Esophagus squamous epithelium (tissue), 5 donors: ENCODE results near the gene CSRP2. TPM values are rescaled to one million over a fixed set of nuclear protein-coding genes. Genes with fewer than 3 reads are reported as not detected.

ENCODE experiments used
- DNase-seq: peaks from one replicate; lab custom pipeline; 2025; lab: John Stamatoyannopoulos, UW
- H3K27ac ChIP-seq, 4 donors: fragments of 200-600 bp; sonication (generic); one replicate each; pipeline ENCODE4 v1.5.1; 2016 to 2019; ENCODE audit warnings: mild to moderate bottlenecking in 1 of 4
- H3K27me3 ChIP-seq, 4 donors: fragments of 200-600 bp; sonication (generic); 1 replicate in 3 of 4; 2 replicates in 1 of 4; pipeline versions ENCODE4 v1.5.1 to v1.6.0; 2017 to 2021; ENCODE audit warnings: antibody characterized with exemption in 1 of 4
- H3K36me3 ChIP-seq, 3 donors: fragments of 200-600 bp; sonication (generic); one replicate each; pipeline ENCODE4 v1.5.1; 2016 to 2019
- H3K4me1 ChIP-seq, 3 donors: fragments of 200-600 bp; sonication (generic); one replicate each; pipeline ENCODE4 v1.5.1; 2017 to 2019
- H3K4me3 ChIP-seq, 4 donors: fragments of 200-600 bp; sonication (generic); 1 replicate in 3 of 4; 2 replicates in 1 of 4; pipeline ENCODE4 v1.5.1; 2016 to 2019; ENCODE audit warnings: mild to moderate bottlenecking in 2 of 4, moderate library complexity in 1 of 4
- H3K9me3 ChIP-seq, 3 donors: fragments of 200-600 bp; sonication (generic); one replicate each; pipeline ENCODE4 v1.5.1; 2016 to 2019
- CTCF ChIP-seq, 6 experiments: fragments of 450-650 bp in 4 of 6; fragments of 200-600 bp in 2 of 6; sonication (generic) in 2 of 6; IDR thresholded peaks; one replicate each; pipeline ENCODE4 v1.5.1; 2016 to 2019; ENCODE audit warnings: antibody characterized with exemption in 6 of 6, mild to moderate bottlenecking in 4 of 6, moderate library complexity in 4 of 6
- POLR2A ChIP-seq, 4 donors: fragments of 450-650 bp; IDR thresholded peaks; one replicate each; pipeline ENCODE4 v1.6.1; 2017; ENCODE audit warnings: antibody characterized with exemption in 4 of 4, mild to moderate bottlenecking in 4 of 4, moderate library complexity in 3 of 4
- WGBS, 2 donors: methylation state at CpG; one replicate each; pipeline ENCODE4 v1.1.5; 2018; 5-methylcytosine and 5-hydroxymethylcytosine counted together
- intact Hi-C: fragments of 100-400 bp; cut with DNase I; formaldehyde crosslinking; loops from one replicate; pipeline ENCODE4 v1.15.0; 2022
- total RNA-seq, 4 donors: library from RNA; depleted of rRNA; stranded (reverse); fragments of >200 nt; gene quantifications; one replicate each; pipeline ENCODE4 v1.1.0, GENCODE V29; 2016
- donor health status: DM: yes; HTN: yes; CAD: no.

CSRP2 gene
- total RNA-seq, 4 donors from 2014 or later, result 57.6 to 107 (median 65.1) TPM

GRCh38 chr12:76878099-76878898 lies 520 bp downstream of the CSRP2 start:
- Histone ChIP-seq H3K4me1 (peaks cover 0 to 89% (median 33%) of the 10 kb centered on the region in 3 donors), H3K27ac (peak overlapping the region; percentile 91 to 97 (median 95)), H3K9me3 (no peaks in the 10 kb centered on the region), H3K4me3 (peak overlapping the region; percentile 70 to 90 (median 84)), H3K36me3 (no peaks in the 10 kb centered on the region), H3K27me3 (peaks cover 0 to 4% (median 0%) of the 10 kb centered on the region in 4 donors)
- 1% methylated on average over 23 to 32 of the region's 44 CpGs for WGBS, 2 donors
- intact Hi-C loops, result no loop called here
- TF ChIP-seq POLR2A (IDR thresholded peaks at IDR 0.05), result no peak
- TF ChIP-seq CTCF (IDR thresholded peaks at IDR 0.05), result peak in 3 of 6 experiments; percentile 13 to 36 (median 17)
- no peak for DNase-seq

DNA sequence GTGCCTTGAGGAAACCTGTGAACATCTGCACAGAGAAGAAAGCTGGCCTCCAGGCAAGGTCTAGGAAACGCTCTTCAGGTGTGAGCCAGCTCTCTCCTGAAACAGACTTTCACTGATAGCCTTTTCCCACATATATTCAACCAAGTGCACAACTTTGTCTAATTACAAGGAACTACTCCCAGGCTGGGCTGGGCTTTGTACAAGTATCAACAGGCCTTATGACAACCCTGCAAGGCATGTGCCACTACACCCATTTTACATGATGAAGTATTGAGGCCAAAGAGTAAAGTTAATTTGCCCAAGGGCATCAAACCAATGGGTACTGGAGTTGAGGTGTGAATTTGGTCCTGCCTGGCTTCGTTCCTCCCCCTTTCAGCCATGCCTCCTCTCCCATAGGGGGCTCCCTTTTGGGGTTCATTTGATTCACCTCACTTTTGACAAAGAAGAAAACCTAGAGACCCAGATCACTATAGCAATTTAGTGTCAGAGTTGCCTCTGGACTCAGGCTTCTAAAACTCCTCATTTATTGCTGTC lies 2.1 kb downstream of the CSRP2 start:
- Histone ChIP-seq H3K27ac (peak overlapping the region; percentile 91 to 97 (median 95)), H3K4me1 (peaks cover 11 to 90% (median 43%) of the 10 kb centered on the region in 3 donors), H3K4me3 (peak overlapping the region; percentile 70 to 90 (median 84)), H3K36me3 (no peaks in the 10 kb centered on the region), H3K9me3 (no peaks in the 10 kb centered on the region), H3K27me3 (peaks cover 0 to 4% (median 0%) of the 10 kb centered on the region in 4 donors)
- WGBS, 2 donors, result 33 to 40% methylated on average over 1 to 2 of the region's 2 CpGs
- no peak for DNase-seq
- TF ChIP-seq CTCF (IDR thresholded peaks at IDR 0.05), result no peak
- no peak for TF ChIP-seq POLR2A (IDR thresholded peaks at IDR 0.05)
- intact Hi-C loops, result no loop called here

- 67 to 76% methylated on average over 11 of the region's 11 CpGs for WGBS, 2 donors
- H3K4me1 ChIP-seq, result peaks cover 14 to 100% (median 47%) of the 10 kb centered on the region in 3 donors
- no peak for DNase-seq
Measured at GRCh38 chr12:76874491-76875190, 4.2 kb downstream of the CSRP2 start.

GRCh38 chr12:76874027-76874426 lies 4.8 kb downstream of the CSRP2 start:
- Histone ChIP-seq H3K27me3 (peaks cover 0 to 4% (median 0%) of the 10 kb centered on the region in 4 donors), H3K9me3 (no peaks in the 10 kb centered on the region), H3K4me3 (peak overlapping the region in 2 of 4 donors; percentile 8 to 35), H3K27ac (peak overlapping the region; percentile 17 to 70 (median 68)), H3K36me3 (no peaks in the 10 kb centered on the region), H3K4me1 (peaks cover 14 to 95% (median 45%) of the 10 kb centered on the region in 3 donors)
- WGBS, 2 donors, result 25 to 33% methylated on average over 3 of the region's 3 CpGs
- DNase-seq, result no peak
- TF ChIP-seq CTCF (IDR thresholded peaks at IDR 0.05) (no peak), POLR2A (IDR thresholded peaks at IDR 0.05) (no peak)
- intact Hi-C loops, result no loop called here

More at GRCh38 chr12:76874491-76875190, 4.2 kb downstream of the CSRP2 start:
- Histone ChIP-seq H3K36me3 (no peaks in the 10 kb centered on the region), H3K4me3 (peak overlapping the region in 2 of 4 donors; percentile 8 to 35), H3K9me3 (no peaks in the 10 kb centered on the region), H3K27ac (peak overlapping the region; percentile 17 to 70 (median 68)), H3K27me3 (peaks cover 0 to 4% (median 0%) of the 10 kb centered on the region in 4 donors)
- intact Hi-C loops, result no loop called here
- no peak for TF ChIP-seq POLR2A (IDR thresholded peaks at IDR 0.05)
- TF ChIP-seq CTCF (IDR thresholded peaks at IDR 0.05), result no peak
